ENCODE measurements around the gene BMP8B.
"Not testable (repeated sequence)": the region's sequence is repeated elsewhere in the genome, so short reads cannot be mapped to it uniquely, and the experiment has no call there.

BMP8B gene

GRCh38 chr1:39808784-39809517, 20.3 kb upstream of the BMP8B start:
- no peak for DNase-seq

DNA sequence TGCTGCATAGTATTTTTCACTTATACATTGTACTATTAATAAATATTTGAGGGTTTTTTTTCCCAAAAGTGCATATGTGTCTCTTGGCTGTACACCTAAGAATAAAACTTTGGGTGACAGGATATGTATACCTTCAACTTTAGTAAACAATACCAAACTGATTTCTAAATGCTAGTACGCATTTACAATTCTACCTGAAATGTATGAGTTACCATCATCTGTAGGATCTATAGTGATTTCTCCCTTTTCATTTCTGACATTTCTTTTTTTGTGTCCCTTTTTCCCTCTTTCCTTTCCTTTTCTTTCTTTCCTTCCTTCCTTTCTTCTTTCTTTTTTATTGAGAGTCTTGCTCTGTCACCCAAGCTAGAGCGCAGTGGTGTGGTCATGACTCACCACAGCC, 16.7 kb upstream of the BMP8B start:
- DNase-seq: no peak

DNA sequence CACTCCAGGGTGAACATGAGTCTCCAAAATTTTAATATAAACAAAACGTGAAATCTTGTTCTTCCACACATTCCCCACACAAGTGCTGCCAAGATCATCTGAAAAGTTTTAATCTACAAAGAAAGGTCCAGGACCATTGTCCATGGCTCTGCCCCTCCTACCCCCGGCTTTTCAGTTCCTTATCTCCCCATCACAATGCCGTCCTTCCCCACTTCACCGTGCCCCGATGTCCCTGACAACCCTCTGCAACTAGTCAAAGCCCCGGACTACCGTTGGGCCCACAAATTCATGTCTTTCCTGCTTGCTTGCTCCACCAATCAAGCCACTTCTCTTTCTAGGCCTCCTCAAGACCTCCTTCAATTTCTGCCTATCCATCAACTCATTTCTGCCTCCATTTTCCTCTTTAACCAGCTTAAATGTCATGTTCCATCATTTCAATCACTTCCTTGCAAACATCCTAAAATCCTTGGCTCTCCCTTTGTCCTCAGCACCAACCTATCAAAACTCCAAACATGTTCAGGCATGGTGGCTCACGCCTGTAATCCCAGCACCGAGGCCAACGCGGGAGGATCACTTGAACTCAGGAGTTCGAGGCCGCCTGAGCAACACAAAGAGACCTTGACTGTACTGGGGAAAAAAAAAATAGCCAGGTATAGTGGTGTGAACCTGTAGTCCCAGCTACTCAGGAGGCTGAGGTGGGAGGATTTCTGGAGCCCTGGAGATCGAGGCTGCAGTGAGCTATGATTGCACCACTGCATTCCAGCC, 14.0 kb upstream of the BMP8B start:
- no peak for DNase-seq

- DNase-seq: peak; percentile 94
Measured at GRCh38 chr1:39800471-39800835, 11.8 kb upstream of the BMP8B start.

- peak; percentile 70 for DNase-seq
Measured at GRCh38 chr1:39799770-39800470, 11.3 kb upstream of the BMP8B start.

- peak; percentile 97 for DNase-seq
Measured at GRCh38 chr1:39798859-39799769, 10.4 kb upstream of the BMP8B start.

GRCh38 chr1:39795651-39796050, 7.0 kb upstream of the BMP8B start:
- no peak for DNase-seq

DNA sequence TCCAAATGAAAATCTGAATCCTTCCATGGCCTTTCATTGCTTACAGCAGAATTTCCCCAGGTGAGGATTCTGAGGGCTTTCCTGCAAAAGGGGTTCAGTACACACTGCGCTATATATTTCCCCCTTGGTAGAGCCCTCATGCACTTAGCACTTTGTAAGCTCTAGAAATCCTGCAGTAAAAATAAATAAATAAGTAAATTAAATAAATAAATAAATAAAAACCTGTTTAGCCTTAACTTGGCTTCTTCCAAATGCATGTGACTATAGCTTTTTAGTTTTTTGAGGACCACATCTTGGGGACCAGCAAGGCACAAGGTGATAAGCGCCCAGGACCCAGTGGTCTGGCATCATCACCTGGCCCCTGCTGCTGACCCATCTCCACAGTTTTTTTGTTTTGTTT, 3.2 kb upstream of the BMP8B start:
- no peak for DNase-seq

DNA sequence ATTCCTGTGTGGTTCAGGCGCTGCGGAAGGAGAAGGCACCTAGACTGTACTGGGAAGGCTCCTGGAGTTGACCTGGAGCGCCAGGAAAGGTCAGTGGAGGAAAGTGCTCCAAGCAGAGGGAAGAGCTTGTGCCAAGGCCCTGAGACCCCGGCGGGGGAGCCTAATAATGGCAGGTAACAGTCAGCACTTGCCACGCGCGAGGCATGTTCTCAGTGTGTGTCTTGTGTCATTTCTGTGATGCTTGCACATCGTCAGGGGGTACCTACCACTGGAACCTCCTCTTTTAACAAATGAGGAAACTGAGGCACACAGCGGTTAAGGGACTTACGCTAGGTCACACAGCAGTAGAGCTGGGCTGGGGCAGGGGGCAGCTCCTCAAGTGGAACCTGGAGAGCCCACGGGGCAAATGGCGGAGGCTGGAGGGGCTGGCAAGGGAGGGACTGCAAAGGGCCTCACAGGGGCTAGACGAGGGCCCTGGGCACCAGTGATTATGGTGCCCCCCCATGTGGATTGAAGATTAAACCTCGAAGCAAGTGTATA, 976 bp upstream of the BMP8B start:
- DNase-seq: no peak

- no peak for DNase-seq
Measured at GRCh38 chr1:39788426-39788757, 273 bp downstream of the BMP8B start.

- not testable (repeated sequence) for DNase-seq
Measured at GRCh38 chr1:39787964-39788363, 701 bp downstream of the BMP8B start.

GRCh38 chr1:39787468-39787867, 1.2 kb downstream of the BMP8B start:
- no peak for DNase-seq

- not testable (repeated sequence) for DNase-seq
Measured at GRCh38 chr1:39787108-39787375, 1.6 kb downstream of the BMP8B start.

GRCh38 chr1:39786303-39787107, 2.2 kb downstream of the BMP8B start:
- DNase-seq: not testable (repeated sequence)

- DNase-seq: not testable (repeated sequence)
Measured at GRCh38 chr1:39782685-39783084, 6.0 kb downstream of the BMP8B start.

- no peak for DNase-seq
Measured at GRCh38 chr1:39782103-39782502, 6.6 kb downstream of the BMP8B start.

DNA sequence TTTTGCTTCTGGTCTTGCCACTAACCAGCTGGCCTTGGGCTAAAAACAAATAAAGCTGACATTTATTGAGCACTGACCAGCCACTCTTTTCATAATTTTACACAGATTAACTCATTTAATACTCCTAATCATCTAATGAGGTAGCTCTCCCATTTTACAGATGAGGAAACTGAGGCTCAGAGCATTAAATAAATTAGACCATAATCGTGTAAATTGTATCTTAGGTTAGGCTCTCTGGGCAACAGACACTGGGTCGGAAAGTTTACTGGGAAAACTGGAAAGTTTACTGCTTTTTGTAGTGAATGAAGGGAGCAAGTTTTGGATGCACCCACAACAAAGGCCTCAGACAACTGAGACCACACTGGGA, 7.3 kb downstream of the BMP8B start:
- DNase-seq: no peak

- no peak for DNase-seq
Measured at GRCh38 chr1:39779821-39780220, 8.8 kb downstream of the BMP8B start.

GRCh38 chr1:39779137-39779536, 9.5 kb downstream of the BMP8B start:
- no peak for DNase-seq

DNA sequence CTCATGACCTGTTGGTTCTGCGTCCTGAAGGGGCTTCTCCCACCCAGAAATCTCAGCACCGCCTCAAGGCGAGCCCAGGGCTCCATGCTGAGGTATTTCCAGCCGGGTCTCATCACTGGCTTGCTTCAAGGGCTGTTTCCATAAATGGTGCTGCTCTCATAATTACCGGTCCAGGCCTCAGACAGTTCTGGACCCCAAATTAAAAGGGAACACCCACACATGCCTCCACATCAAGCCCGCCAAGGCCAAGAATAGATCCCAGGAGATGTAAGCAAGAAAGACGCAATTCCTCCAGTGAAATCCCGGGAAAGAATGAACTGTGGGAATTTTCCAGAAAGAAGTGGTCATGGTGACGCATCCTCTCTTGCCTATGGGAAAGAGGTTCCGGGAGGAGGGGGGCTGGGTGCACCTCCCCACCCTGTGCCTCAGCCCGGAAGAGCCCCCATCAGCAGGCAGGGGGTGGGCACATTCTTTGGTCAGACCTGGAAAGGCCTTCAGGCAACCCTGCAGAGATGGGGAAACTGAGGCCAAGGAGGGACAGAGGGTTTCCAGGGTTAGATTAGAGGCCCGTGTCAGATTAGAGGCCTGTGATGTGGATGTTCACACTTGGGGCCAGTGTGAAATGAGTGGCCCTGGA, 10.1 kb downstream of the BMP8B start:
- DNase-seq: not testable (repeated sequence)

DNA sequence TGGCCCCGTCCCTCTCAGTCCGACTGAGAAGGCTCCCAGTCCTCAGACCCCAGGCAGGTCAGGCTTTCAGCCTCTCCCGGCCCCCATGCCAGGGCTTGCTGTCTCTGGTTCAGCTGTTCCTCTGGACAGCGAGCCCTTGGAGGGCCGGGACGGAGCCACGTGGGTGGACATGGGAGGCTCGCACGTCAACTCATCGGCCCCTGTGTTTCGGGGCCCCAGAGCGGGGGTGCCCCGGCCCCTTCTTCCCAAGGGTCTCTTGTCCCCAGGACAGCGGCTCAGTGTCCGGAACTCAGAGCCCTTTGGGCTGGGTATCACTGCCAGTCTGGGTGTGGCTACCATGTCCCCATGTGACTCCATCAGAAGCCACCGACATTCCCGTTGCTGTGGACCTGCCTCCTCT, 10.8 kb downstream of the BMP8B start:
- DNase-seq: not testable (repeated sequence)

DNA sequence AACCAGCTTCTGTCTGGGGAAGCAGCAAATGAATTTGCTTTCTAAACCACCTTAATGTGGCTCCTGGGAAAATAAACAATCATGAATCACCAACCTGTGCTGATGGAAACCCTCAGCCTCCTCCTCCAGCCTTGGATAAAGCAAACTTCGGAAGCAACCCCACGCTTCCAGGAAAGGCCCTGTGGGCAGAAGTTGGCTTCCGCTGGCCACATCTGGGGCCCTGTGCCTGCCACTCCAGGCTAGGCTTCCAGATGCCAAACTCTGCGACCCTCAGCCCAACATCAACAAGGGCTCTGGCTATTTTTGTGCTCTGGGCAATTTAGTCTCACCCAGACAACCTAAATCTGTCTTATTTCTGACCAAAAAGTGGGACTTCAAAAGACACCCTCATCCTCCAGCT, 11.4 kb downstream of the BMP8B start:
- no peak for DNase-seq

Measured in MV-4-11 (cell line).